ENCODE measurements around the gene KLHL14. TPM values are rescaled to one million over a fixed set of nuclear protein-coding genes. Genes with fewer than 3 reads are reported as not detected.
"Not testable (repeated sequence)": the region's sequence is repeated elsewhere in the genome, so short reads cannot be mapped to it uniquely, and the experiment has no call there.

KLHL14 gene
- 10 to 100 TPM in 1 of 8 experiments, 1 to 10 TPM in 3, under 1 TPM in 4; 0.10 to 10.1 (median 2.1) TPM for total RNA-seq

- H3K4me3 ChIP-seq = peak within 1 kb of the TSS; percentile 38 to 51 (median 43)
- H3K27ac ChIP-seq = no peak within 1 kb of the TSS
- peak in 6 of 8 experiments; percentile 5 to 56 (median 40) for ATAC-seq (replicated peaks in 6 of 8)
- 0 to 24% (median 0%) methylated on average over 1 to 11 of the region's 17 CpGs for WGBS, 10 experiments
- H3K4me1 ChIP-seq (replicated peaks in 1 of 2) = peaks cover 15 to 20% of the 10 kb centered on the region in 2 donors
- in situ Hi-C loops (cut with MboI; ENCODE audit: low pct_unique_long_range_greater_than_20kb in 2 of 9, low sequenced_read_pairs in 9 of 9, unreplicated experiment in 9 of 9) = no loop called here
Measured at GRCh38 chr18:32772581-32773381, at the start of gene KLHL14. Gene KLHL14, minus strand, starts transcription at chr18:32773023. Its CDS starts 2,432 bp downstream, at chr18:32770591.

GRCh38 chr18:32822197-32822596 lies 49.4 kb upstream of the KLHL14 start:
- no peak for ATAC-seq (replicated peaks in 6 of 8)
- in situ Hi-C loops (cut with MboI; ENCODE audit: low pct_unique_long_range_greater_than_20kb in 2 of 9, low sequenced_read_pairs in 9 of 9, unreplicated experiment in 9 of 9) = no loop called here
- 50 to 100% (median 87%) methylated on average over 1 to 7 of the region's 16 CpGs; no CpG with 5 or more reads in 4 of the 10 experiments for WGBS, 10 experiments
- Histone ChIP-seq H3K4me1 (replicated peaks in 1 of 2) (no peaks in the 10 kb centered on the region), H3K27ac (no peak overlapping the region), H3K4me3 (no peak overlapping the region)

- ATAC-seq (replicated peaks in 6 of 8) = no peak
- Histone ChIP-seq H3K4me3 (no peak overlapping the region), H3K4me1 (replicated peaks in 1 of 2) (no peaks in the 10 kb centered on the region), H3K27ac (no peak overlapping the region)
- in situ Hi-C loops (cut with MboI; ENCODE audit: low pct_unique_long_range_greater_than_20kb in 2 of 9, low sequenced_read_pairs in 9 of 9, unreplicated experiment in 9 of 9) = no loop called here
- whole genome bisulfite sequencing, 10 experiments = 0 to 100% (median 67%) methylated on average over 1 to 3 of the region's 3 CpGs; no CpG with 5 or more reads in 1 of the 10 experiments
Measured at GRCh38 chr18:32815881-32816280, 43.1 kb upstream of the KLHL14 start.

- Histone ChIP-seq H3K27ac (no peak overlapping the region), H3K4me1 (replicated peaks in 1 of 2) (no peaks in the 10 kb centered on the region), H3K4me3 (no peak overlapping the region)
- no peak for ATAC-seq (replicated peaks in 6 of 8)
- in situ Hi-C loops (cut with MboI; ENCODE audit: low pct_unique_long_range_greater_than_20kb in 2 of 9, low sequenced_read_pairs in 9 of 9, unreplicated experiment in 9 of 9) = no loop called here
- 0 to 100% (median 72%) methylated on average over 1 to 3 of the region's 3 CpGs; no CpG with 5 or more reads in 1 of the 10 experiments for WGBS, 10 experiments
Measured at GRCh38 chr18:32812342-32812741, 39.5 kb upstream of the KLHL14 start.

GRCh38 chr18:32810314-32810713 lies 37.5 kb upstream of the KLHL14 start:
- ATAC-seq (replicated peaks in 6 of 8) = no peak
- Histone ChIP-seq H3K27ac (no peak overlapping the region), H3K4me3 (no peak overlapping the region), H3K4me1 (replicated peaks in 1 of 2) (no peaks in the 10 kb centered on the region)
- in situ Hi-C loops (cut with MboI; ENCODE audit: low pct_unique_long_range_greater_than_20kb in 2 of 9, low sequenced_read_pairs in 9 of 9, unreplicated experiment in 9 of 9) = no loop called here
- WGBS, 10 experiments = 17 to 100% (median 57%) methylated on average over 1 of the region's 1 CpG; no CpG with 5 or more reads in 5 of the 10 experiments

- H3K4me1 ChIP-seq (replicated peaks in 1 of 2) = peaks cover 8 to 11% of the 10 kb centered on the region in 2 donors
- no peak for ATAC-seq (replicated peaks in 6 of 8)
- WGBS, 10 experiments = 0 to 100% (median 83%) methylated on average over 1 to 5 of the region's 5 CpGs; no CpG with 5 or more reads in 1 of the 10 experiments
- in situ Hi-C loops (cut with MboI; ENCODE audit: low pct_unique_long_range_greater_than_20kb in 2 of 9, low sequenced_read_pairs in 9 of 9, unreplicated experiment in 9 of 9) = no loop called here
- no peak overlapping the region for H3K4me3 ChIP-seq
- H3K27ac ChIP-seq = no peak overlapping the region
Measured at GRCh38 chr18:32805354-32805753, 32.5 kb upstream of the KLHL14 start.

- in situ Hi-C loops (cut with MboI; ENCODE audit: low pct_unique_long_range_greater_than_20kb in 2 of 9, low sequenced_read_pairs in 9 of 9, unreplicated experiment in 9 of 9) = no loop called here
- Histone ChIP-seq H3K4me3 (no peak overlapping the region), H3K4me1 (replicated peaks in 1 of 2) (peaks cover 8 to 11% of the 10 kb centered on the region in 2 donors), H3K27ac (no peak overlapping the region)
- WGBS, 10 experiments = 7 to 72% (median 46%) methylated on average over 1 to 6 of the region's 6 CpGs
- no peak for ATAC-seq (replicated peaks in 6 of 8)
Measured at GRCh38 chr18:32804134-32804888, 31.5 kb upstream of the KLHL14 start.

GRCh38 chr18:32803568-32803967 lies 30.7 kb upstream of the KLHL14 start:
- in situ Hi-C loops (cut with MboI; ENCODE audit: low pct_unique_long_range_greater_than_20kb in 2 of 9, low sequenced_read_pairs in 9 of 9, unreplicated experiment in 9 of 9) = no loop called here
- Histone ChIP-seq H3K4me3 (no peak overlapping the region), H3K27ac (no peak overlapping the region), H3K4me1 (replicated peaks in 1 of 2) (peaks cover 8 to 11% of the 10 kb centered on the region in 2 donors)
- peak in 3 of 8 experiments; percentile 10 to 86 (median 67) for ATAC-seq (replicated peaks in 6 of 8)
- WGBS, 10 experiments = 0 to 43% (median 23%) methylated on average over 1 to 3 of the region's 3 CpGs; no CpG with 5 or more reads in 4 of the 10 experiments

GRCh38 chr18:32802591-32803451 lies 30.0 kb upstream of the KLHL14 start:
- ATAC-seq (replicated peaks in 6 of 8) = peak in 2 of 8 experiments; percentile 14 to 18
- Histone ChIP-seq H3K27ac (no peak overlapping the region), H3K4me1 (replicated peaks in 1 of 2) (peaks cover 8 to 11% of the 10 kb centered on the region in 2 donors), H3K4me3 (no peak overlapping the region)
- in situ Hi-C loops (cut with MboI; ENCODE audit: low pct_unique_long_range_greater_than_20kb in 2 of 9, low sequenced_read_pairs in 9 of 9, unreplicated experiment in 9 of 9) = no loop called here
- 10 to 78% (median 47%) methylated on average over 2 to 8 of the region's 8 CpGs for WGBS, 10 experiments

- 7 to 60% (median 27%) methylated on average over 1 of the region's 1 CpG; no CpG with 5 or more reads in 1 of the 10 experiments for WGBS, 10 experiments
- in situ Hi-C loops (cut with MboI; ENCODE audit: low pct_unique_long_range_greater_than_20kb in 2 of 9, low sequenced_read_pairs in 9 of 9, unreplicated experiment in 9 of 9) = no loop called here
- peaks cover 8 to 11% of the 10 kb centered on the region in 2 donors for H3K4me1 ChIP-seq (replicated peaks in 1 of 2)
- H3K4me3 ChIP-seq = no peak overlapping the region
- no peak overlapping the region for H3K27ac ChIP-seq
- no peak for ATAC-seq (replicated peaks in 6 of 8)
Measured at GRCh38 chr18:32801228-32801627, 28.4 kb upstream of the KLHL14 start.

GRCh38 chr18:32798209-32798960 lies 25.6 kb upstream of the KLHL14 start:
- Histone ChIP-seq H3K27ac (no peak overlapping the region), H3K4me1 (replicated peaks in 1 of 2) (peaks cover 0 to 6% of the 10 kb centered on the region in 2 donors), H3K4me3 (no peak overlapping the region)
- in situ Hi-C loops (cut with MboI; ENCODE audit: low pct_unique_long_range_greater_than_20kb in 2 of 9, low sequenced_read_pairs in 9 of 9, unreplicated experiment in 9 of 9) = no loop called here
- WGBS, 10 experiments = 0 to 96% (median 79%) methylated on average over 2 to 4 of the region's 4 CpGs
- ATAC-seq (replicated peaks in 6 of 8) = no peak

GRCh38 chr18:32794667-32795066 lies 21.8 kb upstream of the KLHL14 start:
- H3K4me1 ChIP-seq (replicated peaks in 1 of 2); H3K4me3 ChIP-seq; in situ Hi-C loops (cut with MboI; ENCODE audit: low pct_unique_long_range_greater_than_20kb in 2 of 9, low sequenced_read_pairs in 9 of 9, unreplicated experiment in 9 of 9); ATAC-seq (replicated peaks in 6 of 8); H3K27ac ChIP-seq: not testable (repeated sequence)
- 93% methylated on average over 3 of the region's 31 CpGs; no CpG with 5 or more reads in 9 of the 10 experiments for WGBS, 10 experiments
